ENCODE results near the gene ANKUB1. TPM values are rescaled to one million over a fixed set of nuclear protein-coding genes. Genes with fewer than 3 reads are reported as not detected.
A peak's percentile ranks its signal among the peaks of the same experiment; 100 is the strongest.

The ANKUB1 gene
- total RNA-seq, 2 donors from 2014 or later: not detected

DNA sequence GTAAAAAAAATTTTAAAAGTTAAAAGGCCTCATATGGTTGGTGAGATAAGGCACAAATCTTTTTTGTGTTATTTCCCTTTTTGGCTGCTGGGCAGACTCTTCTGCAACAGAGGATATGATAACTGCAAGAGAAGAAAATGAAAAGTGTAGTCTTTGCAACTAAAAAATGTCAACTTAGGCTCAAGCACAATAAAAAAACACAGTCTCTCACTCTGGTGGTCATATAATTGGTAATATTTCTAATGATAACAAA lies 55.5 kb downstream of the ANKUB1 start:
- H3K9me3 ChIP-seq: no peaks in the 10 kb centered on the region
- no peak overlapping the region for H3K4me3 ChIP-seq
- TF ChIP-seq POLR2AphosphoS5 (IDR thresholded peaks at IDR 0.05) (no peak), POLR2A (IDR thresholded peaks at IDR 0.05) (no peak)
- TF ChIP-seq, protein P1, sequence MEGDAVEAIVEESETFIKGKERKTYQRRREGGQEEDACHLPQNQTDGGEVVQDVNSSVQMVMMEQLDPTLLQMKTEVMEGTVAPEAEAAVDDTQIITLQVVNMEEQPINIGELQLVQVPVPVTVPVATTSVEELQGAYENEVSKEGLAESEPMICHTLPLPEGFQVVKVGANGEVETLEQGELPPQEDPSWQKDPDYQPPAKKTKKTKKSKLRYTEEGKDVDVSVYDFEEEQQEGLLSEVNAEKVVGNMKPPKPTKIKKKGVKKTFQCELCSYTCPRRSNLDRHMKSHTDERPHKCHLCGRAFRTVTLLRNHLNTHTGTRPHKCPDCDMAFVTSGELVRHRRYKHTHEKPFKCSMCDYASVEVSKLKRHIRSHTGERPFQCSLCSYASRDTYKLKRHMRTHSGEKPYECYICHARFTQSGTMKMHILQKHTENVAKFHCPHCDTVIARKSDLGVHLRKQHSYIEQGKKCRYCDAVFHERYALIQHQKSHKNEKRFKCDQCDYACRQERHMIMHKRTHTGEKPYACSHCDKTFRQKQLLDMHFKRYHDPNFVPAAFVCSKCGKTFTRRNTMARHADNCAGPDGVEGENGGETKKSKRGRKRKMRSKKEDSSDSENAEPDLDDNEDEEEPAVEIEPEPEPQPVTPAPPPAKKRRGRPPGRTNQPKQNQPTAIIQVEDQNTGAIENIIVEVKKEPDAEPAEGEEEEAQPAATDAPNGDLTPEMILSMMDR (IDR thresholded peaks at IDR 0.05): no peak
- H3K27ac ChIP-seq: no peak overlapping the region
- H3K4me1 ChIP-seq (replicated peaks): no peaks in the 10 kb centered on the region
- H3K36me3 ChIP-seq: no peaks in the 10 kb centered on the region
- intact Hi-C loops (cut with DNase I): no loop called here
- DNase-seq (ENCODE audit: low spot score): no peak
- H3K27me3 ChIP-seq (replicated peaks; ENCODE audit: insufficient read depth): no peaks in the 10 kb centered on the region

DNA sequence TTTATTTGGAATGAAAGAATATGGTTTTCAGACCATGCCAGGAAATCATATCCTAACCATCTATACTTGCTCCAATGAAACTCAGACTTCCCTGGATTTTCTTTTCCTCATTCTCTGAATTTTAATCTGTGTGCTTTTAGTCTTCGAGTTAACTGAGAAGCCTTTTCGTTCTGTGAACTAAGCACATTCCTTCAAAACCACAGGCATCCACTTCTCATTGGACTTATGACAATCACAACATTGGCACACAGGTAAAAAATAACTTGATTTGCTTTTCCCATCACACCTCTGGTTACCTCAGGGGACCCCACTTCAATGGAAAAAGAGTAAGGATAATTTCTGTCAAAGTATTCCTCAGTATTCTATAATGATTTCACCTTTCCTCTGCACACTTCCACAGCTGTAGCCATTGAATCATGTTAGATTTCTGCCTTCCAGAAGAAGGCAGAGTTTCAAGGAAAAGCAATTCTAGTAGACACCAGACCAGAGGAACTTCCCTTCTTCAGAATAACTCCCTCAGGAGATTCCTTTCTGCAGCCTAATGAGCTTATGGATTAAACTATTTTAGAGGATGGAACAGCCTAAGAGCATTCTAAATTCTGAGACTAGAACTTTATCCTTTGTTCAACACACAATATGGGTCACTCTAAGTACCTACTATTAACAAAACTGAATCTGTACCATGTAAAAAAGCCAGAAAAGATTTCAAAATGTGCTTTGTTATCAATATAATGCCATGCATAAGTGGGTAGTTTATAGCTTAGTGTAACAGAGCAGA lies 56.0 kb downstream of the ANKUB1 start:
- no peaks in the 10 kb centered on the region for H3K36me3 ChIP-seq
- no peak overlapping the region for H3K4me3 ChIP-seq
- DNase-seq (ENCODE audit: low spot score): peak; percentile 16
- intact Hi-C loops (cut with DNase I): no loop called here
- H3K27ac ChIP-seq: no peak overlapping the region
- H3K27me3 ChIP-seq (replicated peaks; ENCODE audit: insufficient read depth): no peaks in the 10 kb centered on the region
- WGBS: 13% methylated on average over 2 of the region's 2 CpGs
- no peaks in the 10 kb centered on the region for H3K9me3 ChIP-seq
- H3K4me1 ChIP-seq (replicated peaks): no peaks in the 10 kb centered on the region
- TF ChIP-seq POLR2A (IDR thresholded peaks at IDR 0.05) (no peak), POLR2AphosphoS5 (IDR thresholded peaks at IDR 0.05) (peak; percentile 21)
- TF ChIP-seq, protein P1 (IDR thresholded peaks at IDR 0.05): no peak

DNA sequence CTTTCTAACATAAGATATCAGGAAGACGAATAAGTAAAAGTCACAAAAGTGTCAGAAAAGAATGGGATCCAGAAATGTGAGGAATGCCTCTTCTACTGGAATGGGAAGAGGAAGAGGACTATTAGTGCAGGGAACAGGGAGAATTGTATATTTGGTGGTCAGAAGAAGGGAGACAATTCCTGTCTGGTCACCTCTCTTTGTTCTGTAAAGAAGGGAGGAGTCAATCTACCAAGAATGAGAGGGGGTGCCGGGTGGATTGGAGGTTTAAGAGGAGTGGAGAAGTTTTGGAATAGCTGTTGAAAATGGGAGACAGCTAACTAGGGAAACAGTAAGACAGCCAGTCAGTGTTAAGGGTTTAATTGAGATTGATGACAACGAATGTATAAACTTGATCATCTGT lies 60.1 kb downstream of the ANKUB1 start:
- H3K36me3 ChIP-seq: no peaks in the 10 kb centered on the region
- no peaks in the 10 kb centered on the region for H3K9me3 ChIP-seq
- WGBS: 94% methylated on average over 3 of the region's 3 CpGs
- H3K27me3 ChIP-seq (replicated peaks; ENCODE audit: insufficient read depth): no peaks in the 10 kb centered on the region
- H3K27ac ChIP-seq: no peak overlapping the region
- H3K4me3 ChIP-seq: no peak overlapping the region
- TF ChIP-seq POLR2AphosphoS5 (IDR thresholded peaks at IDR 0.05): no peak
- TF ChIP-seq, protein P1 (IDR thresholded peaks at IDR 0.05): no peak
- no peak for TF ChIP-seq POLR2A (IDR thresholded peaks at IDR 0.05)
- DNase-seq (ENCODE audit: low spot score): no peak
- no peaks in the 10 kb centered on the region for H3K4me1 ChIP-seq (replicated peaks)
- intact Hi-C loops (cut with DNase I): no loop called here

DNA sequence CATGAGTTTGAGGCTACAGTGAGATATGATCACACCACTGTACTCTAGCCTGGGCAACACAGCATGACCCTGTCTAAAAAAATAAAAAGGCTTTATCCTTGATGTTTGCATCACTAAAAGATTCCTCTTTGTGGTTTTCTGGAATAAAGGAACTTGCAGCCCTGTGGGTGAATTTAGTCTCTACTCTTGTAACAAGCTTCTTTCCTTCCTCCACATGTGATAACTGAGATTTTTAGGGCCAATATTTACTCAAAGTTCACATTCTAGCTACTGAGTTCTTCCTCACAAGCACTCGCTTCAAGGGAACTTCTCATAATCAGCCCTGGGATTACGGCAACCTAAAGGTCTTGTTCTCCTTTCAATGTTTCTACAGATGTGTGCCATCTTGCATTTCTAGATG lies 64.7 kb downstream of the ANKUB1 start:
- no peaks in the 10 kb centered on the region for H3K4me1 ChIP-seq (replicated peaks)
- WGBS: 99% methylated on average over 2 of the region's 2 CpGs
- H3K4me3 ChIP-seq: no peak overlapping the region
- H3K27me3 ChIP-seq (replicated peaks; ENCODE audit: insufficient read depth): no peaks in the 10 kb centered on the region
- no peaks in the 10 kb centered on the region for H3K9me3 ChIP-seq
- TF ChIP-seq, protein P1 (IDR thresholded peaks at IDR 0.05): no peak
- TF ChIP-seq POLR2AphosphoS5 (IDR thresholded peaks at IDR 0.05) (no peak), POLR2A (IDR thresholded peaks at IDR 0.05) (no peak)
- no peak overlapping the region for H3K27ac ChIP-seq
- no peak for DNase-seq (ENCODE audit: low spot score)
- intact Hi-C loops (cut with DNase I): no loop called here
- no peaks in the 10 kb centered on the region for H3K36me3 ChIP-seq

DNA sequence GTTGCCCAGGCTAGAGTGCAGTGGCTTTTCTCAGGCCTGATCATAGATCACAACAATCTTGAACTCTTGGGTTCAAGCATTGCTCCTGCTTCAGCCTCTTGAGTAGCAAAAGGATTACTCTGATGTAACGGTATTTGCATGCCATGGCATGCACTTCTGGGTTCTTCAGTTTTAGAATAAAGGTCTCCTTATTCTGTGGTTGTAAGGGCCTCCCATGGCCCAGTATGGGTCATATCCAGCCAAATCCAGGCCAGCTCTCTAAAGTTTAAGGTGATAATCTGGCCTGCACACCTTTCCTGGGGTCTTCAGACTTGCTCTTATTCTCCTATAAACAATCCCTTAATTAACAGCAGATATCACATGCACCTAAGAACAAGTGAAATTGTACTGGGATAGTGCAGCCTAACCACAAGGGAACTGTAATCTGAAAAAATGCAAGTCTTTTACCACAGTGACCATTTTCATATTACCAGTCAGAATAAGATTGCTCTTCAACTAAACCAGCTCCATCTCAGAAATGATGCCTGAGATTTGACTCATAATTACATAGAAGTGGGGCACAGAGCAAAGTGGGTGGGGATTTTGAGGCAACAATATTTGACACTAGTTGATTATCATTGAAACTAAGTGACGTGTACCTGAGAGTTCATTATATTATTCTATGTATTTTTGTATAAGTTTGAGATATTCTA lies 65.5 kb downstream of the ANKUB1 start:
- DNase-seq (ENCODE audit: low spot score): no peak
- Histone ChIP-seq H3K4me1 (replicated peaks) (no peaks in the 10 kb centered on the region), H3K27ac (no peak overlapping the region), H3K36me3 (no peaks in the 10 kb centered on the region), H3K9me3 (no peaks in the 10 kb centered on the region), H3K4me3 (no peak overlapping the region), H3K27me3 (replicated peaks; ENCODE audit: insufficient read depth) (no peaks in the 10 kb centered on the region)
- no peak for TF ChIP-seq POLR2AphosphoS5 (IDR thresholded peaks at IDR 0.05)
- intact Hi-C loops (cut with DNase I): no loop called here
- 84% methylated on average over 2 of the region's 2 CpGs for WGBS
